NCI-H69 (cell line): ENCODE measurements around the gene STX7.
"Not testable (repeated sequence)": the region's sequence is repeated elsewhere in the genome, so short reads cannot be mapped to it uniquely, and the experiment has no call there.

Experiments
- DNase-seq: peaks from one replicate; lab custom pipeline; 2025; lab: John Stamatoyannopoulos, UW

Gene STX7

GRCh38 chr6:132512638-132513632, at the start of gene STX7:
STX7 (minus strand) TSS chr6:132513116; CDS start chr6:132503530, 9,586 bp downstream.
- peak; percentile 93 for DNase-seq

DNA sequence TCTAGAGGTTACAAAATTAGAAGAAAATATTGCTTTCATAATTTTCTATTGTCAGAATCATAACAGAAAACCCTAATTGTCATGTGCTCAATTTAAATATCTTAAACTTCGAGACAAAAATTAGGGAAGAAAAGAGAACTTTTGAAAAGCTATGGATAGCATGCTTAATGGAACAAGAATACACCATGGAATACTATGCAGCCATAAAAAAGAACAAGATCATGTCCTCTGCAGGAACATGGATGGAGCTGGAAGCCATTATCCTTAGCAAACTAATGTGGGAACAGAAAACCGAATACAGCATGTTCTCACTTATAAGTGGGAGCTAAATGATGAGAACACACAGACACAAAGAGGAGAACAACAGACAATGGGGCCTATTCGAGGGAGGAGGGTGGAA, 47.2 kb upstream of the STX7 start:
- DNase-seq, result not testable (repeated sequence)

- DNase-seq, result no peak
These were observed 39.5 kb upstream of the STX7 start, which contains the start of gene TAAR8 for GRCh38 chr6:132552372-132552771. TAAR8 (plus strand) TSS chr6:132552672; CDS start chr6:132552693, 21 bp downstream.

DNA sequence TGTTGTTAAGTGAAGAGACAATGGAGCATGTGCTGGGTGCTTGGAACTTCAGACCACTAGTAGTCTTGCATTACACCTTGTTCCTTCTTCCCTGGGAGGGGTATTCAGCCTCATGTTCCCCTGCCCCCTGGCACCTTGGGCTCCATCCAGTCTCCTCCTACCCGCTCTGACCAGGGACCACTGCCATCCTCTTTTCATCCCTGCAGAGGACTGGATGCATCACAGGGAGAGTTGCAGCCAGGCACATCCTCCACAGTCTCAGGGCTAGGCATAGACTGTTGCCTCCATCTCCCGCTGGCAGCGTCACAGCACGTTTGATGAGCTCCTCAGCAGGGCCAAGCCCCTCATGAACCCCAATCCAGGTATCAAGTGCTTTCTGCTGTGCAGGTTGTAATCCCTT, 38.3 kb upstream of the STX7 start:
- DNase-seq, result no peak

DNA sequence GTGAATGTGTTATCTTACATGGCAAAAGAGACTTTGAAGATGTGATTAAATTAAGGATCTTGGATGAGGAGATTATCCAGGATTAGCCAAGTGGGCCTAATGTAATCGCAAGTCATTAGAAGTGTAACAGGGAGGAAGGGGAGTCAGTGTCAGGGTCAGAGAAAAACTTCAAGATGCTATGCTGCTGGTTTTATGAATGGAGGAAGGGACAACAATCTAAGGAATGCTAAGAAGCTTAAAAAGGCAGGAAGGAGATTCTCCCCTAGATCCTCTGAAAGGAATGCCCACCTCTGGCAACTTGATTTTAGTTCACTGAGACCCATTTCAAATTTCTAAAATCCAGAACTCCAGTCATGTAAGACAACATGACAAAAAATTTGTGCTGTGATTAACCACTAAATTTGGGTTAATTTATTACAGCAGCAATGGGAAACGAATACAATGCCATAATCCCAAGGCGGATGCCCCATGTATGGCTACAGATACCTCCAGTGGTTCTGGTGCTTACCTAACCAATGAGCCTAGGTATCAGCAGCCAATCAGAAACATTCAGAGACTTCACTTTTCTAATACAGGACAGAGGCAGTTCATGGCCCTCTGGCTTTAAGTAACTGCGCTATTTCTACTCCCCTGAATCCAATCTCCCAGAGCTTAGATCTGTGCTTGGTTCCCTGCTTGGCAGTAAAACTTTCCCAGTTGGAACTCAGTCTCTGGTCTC, 36.0 kb upstream of the STX7 start:
- DNase-seq, result no peak

GRCh38 chr6:132544826-132545225, 31.9 kb upstream of the STX7 start:
- no peak for DNase-seq

DNA sequence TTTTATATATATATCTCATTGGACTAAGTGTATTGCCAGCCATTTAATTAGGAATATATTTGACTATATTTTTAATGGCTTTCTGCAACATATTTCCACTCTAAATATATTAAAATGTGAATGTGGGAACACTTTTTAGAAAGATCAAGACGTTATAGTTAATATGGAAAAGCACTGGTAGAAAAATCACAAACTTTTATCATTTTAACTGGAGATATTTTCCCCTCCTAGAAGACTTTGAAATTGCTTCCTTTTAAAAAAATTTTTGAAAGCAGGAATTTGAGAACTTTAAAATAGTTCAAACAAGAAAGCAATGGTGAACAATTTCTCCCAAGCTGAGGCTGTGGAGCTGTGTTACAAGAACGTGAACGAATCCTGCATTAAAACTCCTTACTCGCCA, 25.1 kb upstream of the STX7 start, which contains the start of gene TAAR9:
TAAR9 (plus strand) TSS at position 301 of the 400 bp plus-strand sequence; CDS start at position 314, 13 bp downstream.
- no peak for DNase-seq

GRCh38 chr6:132537145-132537544, 24.2 kb upstream of the STX7 start:
- DNase-seq, result no peak

DNA sequence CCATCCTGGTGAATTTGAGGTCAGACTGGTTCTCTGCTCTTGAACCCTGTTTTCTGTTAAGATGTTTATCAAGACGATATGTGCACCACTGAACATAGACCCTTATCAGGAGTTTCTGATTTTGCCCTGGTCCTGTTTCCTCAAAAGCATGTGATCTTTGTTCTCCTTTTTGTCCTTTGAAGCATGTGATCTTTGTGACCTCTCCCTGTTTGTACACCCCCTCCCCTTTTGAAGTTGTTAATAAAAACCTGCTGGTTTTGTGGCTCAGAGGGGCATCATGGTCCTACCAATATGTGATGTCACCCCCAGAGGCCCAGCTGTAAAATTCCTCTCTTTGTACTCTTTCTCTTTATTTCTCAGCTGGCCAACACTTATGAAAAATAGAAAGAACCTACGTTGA, 21.6 kb upstream of the STX7 start:
- DNase-seq, result not testable (repeated sequence)

- DNase-seq, result peak; percentile 74
These were observed 17.5 kb upstream of the STX7 start for GRCh38 chr6:132530293-132530974.

DNA sequence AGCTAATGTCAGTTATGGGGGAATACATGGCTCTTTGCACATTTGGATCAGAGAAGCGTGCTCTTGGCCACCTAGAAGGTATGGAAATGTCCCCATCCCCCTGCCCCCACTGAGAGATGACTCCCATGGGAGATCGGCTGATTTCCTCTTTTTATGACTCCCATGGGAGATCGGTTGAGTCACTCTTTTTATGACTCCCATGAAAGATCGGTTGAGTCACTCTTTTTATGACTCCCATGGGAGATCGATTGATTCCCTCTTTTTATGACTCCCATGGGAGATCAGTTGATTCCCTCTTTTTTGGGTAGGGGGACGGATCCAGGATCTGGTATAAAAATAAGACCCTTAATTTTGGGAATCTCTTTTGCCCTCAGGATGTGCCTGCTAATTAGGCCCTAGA, 14.9 kb upstream of the STX7 start:
- peak; percentile 55 for DNase-seq

- DNase-seq, result no peak
These were observed 13.5 kb upstream of the STX7 start for GRCh38 chr6:132526461-132526860.

GRCh38 chr6:132525866-132526265, 12.9 kb upstream of the STX7 start:
- DNase-seq, result no peak

DNA sequence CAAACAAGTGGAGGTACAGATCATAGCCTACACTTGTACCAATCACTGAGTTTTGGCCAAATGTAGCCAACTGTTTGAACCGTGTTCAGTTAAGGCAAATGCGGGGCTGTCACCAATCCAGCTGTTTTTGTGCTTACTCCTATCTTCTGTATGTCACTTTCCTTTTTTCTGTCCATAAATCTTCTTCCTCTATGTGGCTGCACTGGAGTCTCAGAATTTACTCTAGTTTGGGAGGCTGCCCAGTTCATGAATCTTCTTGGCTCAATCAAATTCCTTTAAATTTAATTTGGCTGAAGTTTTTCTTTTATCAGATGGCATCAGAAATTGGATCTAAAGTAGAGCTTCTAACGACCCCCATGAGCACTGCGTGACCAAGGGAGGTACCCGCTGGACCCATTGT, 11.7 kb upstream of the STX7 start:
- DNase-seq, result no peak

DNA sequence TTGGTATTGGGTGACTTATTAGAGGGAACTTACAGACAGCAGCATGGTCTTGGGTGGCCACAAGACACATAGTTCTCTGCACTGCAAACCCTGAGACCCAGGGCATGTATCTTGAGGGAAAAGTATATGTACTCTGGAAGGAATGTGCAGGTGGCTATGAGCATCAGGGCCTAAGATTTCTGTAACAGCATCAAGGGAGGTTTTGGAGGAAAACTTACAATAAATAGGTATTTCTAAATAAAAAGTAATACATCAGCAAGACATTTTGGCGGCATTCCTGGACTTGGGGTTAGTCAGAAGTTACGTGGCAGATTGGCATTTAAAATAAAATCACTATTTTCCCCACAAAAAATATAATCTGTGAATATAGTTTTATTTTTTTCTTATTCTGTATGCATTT, 8.0 kb upstream of the STX7 start:
- DNase-seq, result no peak

GRCh38 chr6:132515386-132515785, 2.5 kb upstream of the STX7 start:
- DNase-seq, result no peak

DNA sequence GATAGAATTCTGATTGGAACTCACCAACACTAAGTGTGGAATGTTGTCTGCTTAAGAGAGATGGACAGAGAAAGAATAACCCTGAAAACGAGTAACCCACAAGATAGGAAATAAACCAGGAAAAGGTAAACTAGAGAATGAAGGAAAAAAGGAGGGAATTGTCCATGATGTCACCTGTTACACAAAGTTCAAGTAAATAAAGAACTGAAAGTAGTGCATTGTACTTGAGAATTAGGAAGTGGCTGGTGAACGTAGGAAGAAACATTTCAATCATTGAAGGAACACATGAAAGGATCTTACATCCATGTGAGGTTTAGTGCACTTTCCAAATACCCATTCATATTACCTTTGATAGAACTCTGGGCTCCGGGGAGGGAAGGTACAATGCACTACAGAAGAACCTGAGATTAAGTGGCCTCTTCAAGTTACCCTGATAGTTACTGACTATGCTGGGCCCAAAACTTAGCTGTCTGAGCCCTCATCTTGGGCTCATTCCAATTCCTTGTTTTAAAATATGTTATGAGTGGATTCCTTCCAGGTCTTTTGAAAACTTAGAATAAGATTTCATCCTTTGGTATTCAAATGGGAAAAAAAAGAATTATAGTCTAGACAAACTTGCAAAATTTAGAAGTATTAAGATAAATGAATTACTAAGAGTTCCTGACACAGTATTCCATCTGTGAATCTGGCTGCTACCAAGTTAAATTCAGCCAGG, 1.1 kb upstream of the STX7 start:
- DNase-seq, result no peak

GRCh38 chr6:132512342-132512637, 626 bp downstream of the STX7 start:
- DNase-seq, result no peak

DNA sequence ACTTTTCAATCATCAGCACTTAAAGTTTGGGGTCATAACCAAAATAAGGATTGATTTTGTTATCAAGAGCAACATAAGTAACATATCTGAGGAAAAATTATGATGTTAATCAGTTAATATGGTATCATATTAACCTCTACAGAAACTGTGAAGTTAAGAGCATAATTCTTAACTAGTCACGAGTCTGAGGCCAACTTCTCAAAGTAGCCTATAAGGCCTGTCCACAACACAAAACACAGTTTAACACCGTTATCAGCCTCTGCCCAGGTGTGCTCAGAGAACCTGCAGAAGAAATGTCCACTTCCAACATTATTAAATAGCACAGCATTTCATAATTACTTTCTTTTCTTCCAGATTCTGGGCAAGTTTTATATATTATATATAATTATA, 1.1 kb downstream of the STX7 start:
- no peak for DNase-seq

- DNase-seq, result no peak
These were observed 1.6 kb downstream of the STX7 start for GRCh38 chr6:132511210-132511830.
